ENCODE data around the gene FAM107B.
A peak's percentile ranks its signal among the peaks of the same experiment; 100 is the strongest.

FAM107B gene

GRCh38 chr10:14578060-14578952 is 196.4 kb downstream of the FAM107B start:
- no peak for DNase-seq (ENCODE audit: low read depth)

GRCh38 chr10:14574885-14575284 is 199.8 kb downstream of the FAM107B start:
- DNase-seq (ENCODE audit: low read depth): no peak

GRCh38 chr10:14574291-14574690 is 200.4 kb downstream of the FAM107B start:
- no peak for DNase-seq (ENCODE audit: low read depth)

- no peak for DNase-seq (ENCODE audit: low read depth)
These were observed 200.9 kb downstream of the FAM107B start for GRCh38 chr10:14573666-14574261.

- no peak for DNase-seq (ENCODE audit: low read depth)
These were observed 201.9 kb downstream of the FAM107B start for GRCh38 chr10:14572811-14573210.

GRCh38 chr10:14571866-14572507 is 202.7 kb downstream of the FAM107B start:
- DNase-seq (ENCODE audit: low read depth): peak; percentile 46

- DNase-seq (ENCODE audit: low read depth): no peak
These were observed 203.9 kb downstream of the FAM107B start for GRCh38 chr10:14570800-14571199.

GRCh38 chr10:14569274-14570060 is 205.2 kb downstream of the FAM107B start:
- DNase-seq (ENCODE audit: low read depth): no peak

- no peak for DNase-seq (ENCODE audit: low read depth)
These were observed 207.3 kb downstream of the FAM107B start for GRCh38 chr10:14567421-14567820.

GRCh38 chr10:14566498-14566897 is 208.2 kb downstream of the FAM107B start:
- DNase-seq (ENCODE audit: low read depth): no peak

- DNase-seq (ENCODE audit: low read depth): no peak
These were observed 209.5 kb downstream of the FAM107B start for GRCh38 chr10:14565199-14565598.

- DNase-seq (ENCODE audit: low read depth): no peak
These were observed 210.4 kb downstream of the FAM107B start for GRCh38 chr10:14564268-14564744.

GRCh38 chr10:14563359-14563940 is 211.2 kb downstream of the FAM107B start:
- DNase-seq (ENCODE audit: low read depth): no peak

- no peak for DNase-seq (ENCODE audit: low read depth)
These were observed 211.7 kb downstream of the FAM107B start for GRCh38 chr10:14563076-14563336.

- DNase-seq (ENCODE audit: low read depth): no peak
These were observed 212.2 kb downstream of the FAM107B start for GRCh38 chr10:14562218-14563075.

GRCh38 chr10:14560791-14561765 is 213.6 kb downstream of the FAM107B start:
- no peak for DNase-seq (ENCODE audit: low read depth)

- no peak for DNase-seq (ENCODE audit: low read depth)
These were observed 214.4 kb downstream of the FAM107B start for GRCh38 chr10:14560274-14560673.

GRCh38 chr10:14558025-14558424 is 216.7 kb downstream of the FAM107B start:
- no peak for DNase-seq (ENCODE audit: low read depth)

GRCh38 chr10:14557567-14557966 is 217.1 kb downstream of the FAM107B start:
- no peak for DNase-seq (ENCODE audit: low read depth)

Measured in stimulated activated CD8-positive, alpha-beta memory T cell treated with anti-CD3 and anti-CD28 coated beads, Interleukin-12 subunit alpha, Interleukin-12 subunit beta, amount 100 ng/mL, for 1 hour (primary cell).